HG03025 (cell line): ENCODE measurements around the gene RALA.
A peak's percentile ranks its signal among the peaks of the same experiment; 100 is the strongest.

ENCODE experiments used
- ATAC-seq: cut with Tn5 transposase; IDR thresholded peaks from one replicate; pipeline ENCODE4 v1.9.1; 2021; ENCODE audit warnings: mild to moderate bottlenecking, moderate library complexity; ENCODE audit not compliant: unreplicated experiment, low FRiP score

RALA gene

GRCh38 chr7:39609935-39610263 lies 13.5 kb upstream of the RALA start:
- ATAC-seq, result no peak

DNA sequence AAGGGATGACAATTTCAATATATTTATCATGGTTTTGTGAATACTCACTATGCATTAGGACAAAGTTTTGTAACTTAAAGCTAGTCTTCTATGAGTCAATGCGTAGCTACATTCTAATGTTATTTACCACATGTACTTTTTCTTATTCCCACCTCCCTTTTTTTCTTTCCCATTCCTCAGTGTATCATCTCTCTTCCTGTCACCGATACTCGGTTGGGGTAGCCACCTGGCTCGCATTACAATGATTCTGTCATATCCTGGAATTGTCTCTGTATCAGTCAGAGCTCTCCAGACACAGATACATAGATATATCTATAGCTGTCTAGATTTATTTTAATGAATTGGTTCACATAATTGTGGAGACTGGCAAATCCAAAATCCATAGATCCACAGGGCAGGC lies 9.8 kb upstream of the RALA start:
- ATAC-seq, result no peak

GRCh38 chr7:39614299-39614698 lies 9.1 kb upstream of the RALA start:
- no peak for ATAC-seq

- no peak for ATAC-seq
Measured at GRCh38 chr7:39615350-39615975, 7.9 kb upstream of the RALA start.

- no peak for ATAC-seq
Measured at GRCh38 chr7:39616138-39616537, 7.2 kb upstream of the RALA start.

DNA sequence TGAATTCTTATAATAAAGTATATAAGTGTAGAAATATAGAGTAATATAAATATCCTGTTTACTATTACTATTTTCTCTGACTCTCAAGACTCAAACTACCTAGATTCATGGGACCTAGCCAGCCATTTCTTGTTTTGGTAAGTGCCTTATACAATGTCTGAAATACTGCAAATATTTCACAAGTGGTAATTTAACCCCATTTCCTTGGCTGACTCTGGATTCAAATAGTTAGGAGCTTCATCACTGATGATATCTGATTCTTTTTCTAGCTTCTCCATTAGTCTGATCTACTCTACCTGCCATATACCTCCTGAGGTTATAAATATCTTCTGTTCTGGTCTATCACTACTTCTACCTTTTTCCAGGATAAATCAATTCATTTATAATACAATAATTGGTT lies 6.4 kb upstream of the RALA start:
- ATAC-seq, result no peak

DNA sequence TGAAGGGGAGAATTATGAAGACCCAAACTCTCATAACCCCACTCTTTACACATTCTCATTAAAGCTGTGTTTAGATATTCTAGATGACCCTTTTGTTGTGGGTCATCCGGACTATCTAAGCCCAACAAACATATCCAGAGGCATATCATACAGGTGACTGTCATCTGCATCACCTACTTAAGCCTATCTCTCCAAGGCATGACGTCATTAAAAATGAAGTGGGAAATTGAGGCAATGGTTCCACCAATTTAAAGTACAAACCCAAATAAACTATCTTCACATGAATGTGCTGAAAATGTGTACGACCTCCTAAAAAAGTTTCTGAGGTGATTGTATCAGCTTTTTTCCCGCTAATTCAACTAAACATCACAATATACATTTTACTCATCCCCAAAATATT lies 4.5 kb upstream of the RALA start:
- no peak for ATAC-seq

GRCh38 chr7:39620486-39620885 lies 2.9 kb upstream of the RALA start:
- ATAC-seq, result no peak

GRCh38 chr7:39621261-39621660 lies 2.1 kb upstream of the RALA start:
- ATAC-seq, result no peak

DNA sequence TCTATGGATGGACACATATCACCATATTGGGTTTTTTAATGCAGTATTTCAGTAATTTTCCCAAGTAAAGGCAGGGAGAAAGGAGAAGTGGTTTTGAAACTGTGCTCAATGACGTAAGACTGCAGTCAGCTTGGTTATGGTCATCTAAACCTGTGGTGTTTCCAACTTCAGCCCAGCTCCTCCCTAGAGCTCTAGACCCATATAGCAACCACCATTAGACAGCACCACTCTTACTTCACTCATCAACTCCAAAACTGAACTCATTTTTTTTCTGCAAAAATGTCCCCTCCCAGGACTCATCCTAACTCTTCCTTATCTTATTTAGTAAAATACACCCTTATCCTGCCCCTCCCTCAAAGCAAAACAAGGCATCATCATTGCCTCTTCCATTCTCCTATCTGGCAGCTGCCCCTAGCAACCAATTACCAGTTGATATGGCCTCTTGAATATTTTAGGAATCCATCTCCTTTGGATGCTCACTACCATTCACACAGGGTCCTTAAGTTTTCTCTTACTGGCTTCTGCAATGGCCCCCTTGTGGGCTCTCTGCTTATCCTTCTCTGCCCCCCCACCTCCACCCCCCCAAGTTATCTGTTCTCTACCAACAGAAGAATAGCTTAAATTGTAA lies 1.5 kb upstream of the RALA start:
- ATAC-seq, result no peak

DNA sequence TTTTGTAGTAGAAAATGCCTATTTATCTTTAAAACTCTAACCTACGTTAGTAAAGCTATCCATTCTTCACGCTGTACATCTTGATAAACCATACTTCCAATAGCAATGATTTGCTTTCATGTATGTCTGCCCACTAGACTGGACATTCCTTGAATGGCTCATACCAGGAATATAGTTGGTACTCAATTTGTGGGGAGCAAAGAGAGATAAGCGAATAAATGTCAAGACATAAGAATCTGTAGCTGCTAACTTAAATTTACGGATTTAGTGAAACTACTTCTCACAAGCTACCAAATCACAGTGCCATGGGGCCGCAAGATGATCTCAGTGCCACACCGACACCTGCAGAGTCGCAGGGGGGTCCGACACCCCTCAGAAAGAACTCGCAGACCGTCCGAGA lies 763 bp upstream of the RALA start:
- ATAC-seq, result no peak

DNA sequence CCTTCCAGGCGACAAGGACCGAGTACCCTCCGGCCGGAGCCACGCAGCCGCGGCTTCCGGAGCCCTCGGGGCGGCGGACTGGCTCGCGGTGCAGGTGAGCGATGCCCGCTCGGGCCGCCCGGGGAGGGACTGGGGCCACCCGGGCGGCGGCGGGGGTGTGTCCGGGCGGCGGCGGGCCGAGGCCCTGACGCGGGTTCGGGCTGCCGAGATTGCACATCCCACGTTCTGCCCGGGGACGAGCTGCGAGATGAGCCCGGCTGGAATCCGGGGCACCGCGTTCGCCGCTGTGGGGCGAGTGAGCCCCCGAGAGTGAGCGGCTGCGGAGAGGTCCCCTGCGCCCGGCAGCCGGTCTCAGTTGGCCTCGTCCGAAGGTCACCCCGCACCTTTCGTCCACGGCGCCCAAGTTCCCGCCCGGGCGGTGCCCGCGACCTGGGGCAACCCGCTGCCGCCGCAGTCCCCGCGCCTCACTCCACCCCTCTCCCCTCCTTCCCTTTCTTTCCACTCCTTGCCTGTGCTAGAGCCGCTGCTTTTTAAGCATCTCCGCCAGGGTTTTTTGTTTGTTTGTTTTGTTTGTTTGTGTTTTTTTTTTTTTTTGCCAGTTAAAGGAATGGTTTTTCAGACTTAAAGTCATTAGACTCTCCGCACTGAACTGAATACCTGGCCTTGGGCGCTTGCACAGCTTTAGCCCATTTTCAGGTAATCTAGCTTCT lies 515 bp downstream of the RALA start:
- peak; percentile 46 for ATAC-seq

- no peak for ATAC-seq
Measured at GRCh38 chr7:39624442-39624807, 1.1 kb downstream of the RALA start.

GRCh38 chr7:39624935-39625694 lies 1.7 kb downstream of the RALA start:
- ATAC-seq, result no peak

GRCh38 chr7:39631736-39632308 lies 8.4 kb downstream of the RALA start:
- ATAC-seq, result no peak

GRCh38 chr7:39633563-39634477 lies 10.4 kb downstream of the RALA start:
- ATAC-seq, result no peak

- no peak for ATAC-seq
Measured at GRCh38 chr7:39634478-39634805, 11.1 kb downstream of the RALA start.

DNA sequence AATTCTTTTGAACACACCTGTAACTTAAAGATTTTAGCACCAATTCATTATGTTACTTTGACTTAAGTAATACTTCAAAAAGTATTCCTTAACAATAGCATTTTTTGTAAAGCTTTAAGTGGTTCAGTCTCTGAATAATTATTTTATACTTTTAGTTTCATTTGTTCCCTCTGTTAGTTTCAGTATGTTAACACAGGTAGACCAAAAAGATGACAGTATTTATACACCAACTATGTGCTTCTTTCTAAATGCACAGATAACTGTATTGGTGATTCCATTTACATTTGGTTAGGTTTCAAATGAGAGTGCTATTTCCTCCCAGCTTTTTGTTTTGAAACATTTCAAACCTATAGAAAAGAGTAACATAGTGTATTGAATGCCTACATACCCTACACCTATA lies 14.0 kb downstream of the RALA start:
- no peak for ATAC-seq

- no peak for ATAC-seq
Measured at GRCh38 chr7:39637963-39638485, 14.7 kb downstream of the RALA start.

DNA sequence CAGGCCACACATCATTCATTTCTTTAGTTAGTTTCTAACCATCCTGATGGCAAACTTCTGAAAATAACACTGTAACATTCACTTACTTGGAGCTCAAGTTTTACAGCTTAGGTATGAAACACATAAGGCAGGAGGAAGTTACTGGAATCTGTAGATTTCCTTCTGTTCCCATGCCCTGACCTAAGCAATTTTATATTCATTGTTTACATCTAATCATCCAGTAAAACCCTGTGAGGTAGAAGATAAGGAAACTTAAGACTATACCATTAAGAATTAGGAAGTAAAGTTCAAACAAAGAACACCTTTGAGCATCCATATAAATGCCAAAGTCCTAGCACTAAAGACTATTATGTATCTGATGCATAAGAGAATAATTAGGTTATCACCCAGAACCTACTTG lies 19.5 kb downstream of the RALA start:
- ATAC-seq, result no peak
